Stimulated activated CD4-positive, alpha-beta T cell treated with anti-CD3 and anti-CD28 coated beads, TNF-alpha, amount 100 ng/mL, for 24 hours (primary cell): Measurements from ENCODE around the gene EPRS1.
"Not testable (repeated sequence)": the region's sequence is repeated elsewhere in the genome, so short reads cannot be mapped to it uniquely, and the experiment has no call there.

ENCODE experiments used
- DNase-seq, 3 experiments: peaks; one replicate each; pipeline ENCODE4 v3.0.0-alpha.2; 2020; ENCODE audit warnings: low read depth in 3 of 3

Gene EPRS1

DNA sequence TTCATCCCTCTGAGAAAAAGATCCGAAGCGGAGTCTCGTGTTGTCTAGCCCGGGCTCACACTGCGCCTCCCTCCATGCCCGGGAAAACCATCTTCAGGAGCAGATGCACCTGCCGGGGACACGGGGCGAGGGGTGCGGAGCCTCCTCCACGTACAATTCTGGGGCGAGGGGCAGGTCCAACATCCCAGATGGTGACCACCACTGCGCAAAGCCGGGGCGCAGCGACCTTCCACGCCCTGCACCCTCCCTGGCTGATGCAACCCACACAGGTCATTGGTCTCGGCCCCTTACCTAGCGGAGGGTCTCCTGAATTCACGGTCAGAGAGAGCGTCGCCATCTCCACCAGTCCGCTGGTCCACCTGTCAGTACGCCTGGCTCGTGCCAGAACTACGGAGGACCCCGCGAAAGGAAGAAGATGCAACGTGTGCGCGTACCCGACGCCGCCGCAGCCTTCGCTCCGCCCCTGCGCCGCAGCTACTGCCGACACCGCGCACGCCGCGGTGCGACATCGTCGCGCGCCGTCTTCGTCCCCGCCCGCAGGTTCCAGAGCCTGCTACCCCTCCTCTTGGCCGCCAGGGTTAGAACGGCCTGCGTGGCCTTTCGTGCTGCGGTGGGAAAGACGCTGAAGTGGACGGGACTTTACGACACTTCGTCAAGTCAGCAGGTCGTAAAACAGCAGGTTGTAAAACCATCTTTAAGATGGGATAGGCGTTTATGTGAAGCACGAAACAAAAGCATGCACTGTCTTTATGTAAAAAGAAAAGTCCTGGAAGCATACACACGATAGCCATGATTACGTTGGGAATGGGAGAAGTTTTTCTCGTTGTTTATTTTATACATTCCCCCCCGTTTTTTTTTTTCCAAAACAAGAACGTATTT is at the start of gene EPRS1:
EPRS1 (minus strand) TSS at position 454 of the 879 bp plus-strand sequence; CDS start at position 337, 117 bp downstream.
- DNase-seq: peak; percentile 89 to 91 (median 89)

DNA sequence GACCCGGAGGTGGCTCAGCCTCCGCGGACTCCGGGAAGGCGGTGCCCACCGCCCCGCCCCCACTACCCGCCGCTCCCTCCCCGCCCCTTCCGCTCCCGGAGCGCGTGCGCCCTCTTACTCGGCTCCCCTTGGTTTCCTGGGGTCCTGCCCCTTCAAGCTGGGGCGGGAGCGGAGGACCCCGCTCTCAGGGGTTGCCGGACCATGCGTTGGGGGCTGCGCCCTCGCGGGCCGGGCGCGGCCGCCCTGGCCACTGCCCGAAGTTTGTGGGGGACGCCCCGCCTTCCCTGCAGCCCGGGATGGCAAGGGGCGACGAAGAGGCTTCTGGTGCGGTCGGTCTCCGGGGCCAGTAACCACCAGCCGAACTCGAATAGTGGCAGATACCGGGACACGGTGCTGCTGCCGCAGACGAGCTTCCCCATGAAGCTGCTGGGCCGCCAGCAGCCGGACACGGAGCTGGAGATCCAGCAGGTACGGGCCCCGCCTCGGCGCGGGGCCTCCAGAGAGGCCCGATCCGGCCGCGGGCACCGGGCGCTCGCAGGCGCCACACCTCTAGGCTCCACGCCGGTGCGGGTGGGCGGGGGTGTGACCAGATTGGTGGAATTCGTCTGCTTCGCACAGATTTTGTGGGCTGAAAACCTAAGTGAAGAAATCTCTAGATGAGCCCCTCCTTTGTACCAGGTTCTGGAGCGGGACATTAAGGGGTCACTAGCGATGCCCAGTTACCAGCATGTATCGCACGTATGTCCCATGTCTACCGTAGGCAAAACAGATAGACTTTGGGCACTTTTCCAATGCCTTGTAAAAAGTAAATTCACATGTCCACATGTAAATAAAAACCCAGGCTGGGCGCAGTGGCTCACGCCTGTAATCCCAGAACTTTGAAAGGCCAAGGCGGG is 48.0 kb upstream of the EPRS1 start, which contains the start of gene IARS2:
IARS2 (plus strand) TSS at position 117 of the 896 bp plus-strand sequence; CDS start at position 202, 85 bp downstream.
- DNase-seq: peak; percentile 81 to 92 (median 88)

DNA sequence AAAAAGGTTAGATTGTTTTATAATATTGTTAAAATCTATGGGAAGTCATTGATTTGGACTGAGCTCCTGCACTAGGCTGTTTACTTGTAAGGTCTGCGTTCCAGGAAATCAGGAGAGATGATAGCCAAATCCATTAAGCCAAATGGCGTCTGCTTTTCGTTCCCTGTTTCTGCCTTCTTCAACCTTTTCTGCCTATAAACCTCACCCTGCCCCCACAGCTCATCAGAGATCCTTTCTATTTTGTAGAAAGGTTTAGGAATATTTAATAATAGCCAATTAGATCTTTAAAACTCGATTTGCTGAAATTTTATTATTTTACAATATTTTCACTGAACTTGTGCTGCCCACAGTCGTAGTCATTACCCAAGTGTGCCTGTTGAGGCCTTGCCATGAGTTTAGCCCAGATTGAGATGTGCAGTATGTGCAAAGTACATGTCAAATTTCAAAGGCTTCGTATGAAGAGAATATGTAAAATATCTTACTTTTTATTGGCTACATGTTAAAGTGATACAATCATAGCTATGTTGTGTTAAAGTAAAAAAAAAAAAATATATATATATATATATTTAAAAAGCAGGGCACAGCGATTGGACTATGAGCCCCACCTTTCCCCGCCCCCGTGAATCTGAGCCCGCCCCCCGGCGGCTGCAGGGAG is 47.2 kb upstream of the EPRS1 start:
- no peak for DNase-seq

DNA sequence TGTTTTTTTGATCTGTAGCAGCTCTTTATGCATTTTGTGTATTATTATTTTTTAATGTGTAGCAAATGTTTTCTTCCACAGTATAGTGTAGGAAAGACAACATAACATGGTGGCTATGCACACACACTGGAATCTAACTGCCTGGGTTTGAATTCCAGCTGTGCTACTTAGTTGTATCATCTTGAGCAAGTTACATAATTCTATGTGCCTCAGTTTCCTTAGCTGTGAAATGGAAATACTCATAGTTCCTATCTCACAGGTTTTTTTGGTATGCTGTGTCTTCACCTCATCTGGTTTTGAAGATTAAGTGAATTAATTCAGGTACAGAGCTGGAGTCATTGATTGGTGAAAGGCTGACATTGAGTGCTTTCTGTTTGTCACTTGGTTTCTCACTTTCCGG is 46.4 kb upstream of the EPRS1 start:
- DNase-seq: no peak

DNA sequence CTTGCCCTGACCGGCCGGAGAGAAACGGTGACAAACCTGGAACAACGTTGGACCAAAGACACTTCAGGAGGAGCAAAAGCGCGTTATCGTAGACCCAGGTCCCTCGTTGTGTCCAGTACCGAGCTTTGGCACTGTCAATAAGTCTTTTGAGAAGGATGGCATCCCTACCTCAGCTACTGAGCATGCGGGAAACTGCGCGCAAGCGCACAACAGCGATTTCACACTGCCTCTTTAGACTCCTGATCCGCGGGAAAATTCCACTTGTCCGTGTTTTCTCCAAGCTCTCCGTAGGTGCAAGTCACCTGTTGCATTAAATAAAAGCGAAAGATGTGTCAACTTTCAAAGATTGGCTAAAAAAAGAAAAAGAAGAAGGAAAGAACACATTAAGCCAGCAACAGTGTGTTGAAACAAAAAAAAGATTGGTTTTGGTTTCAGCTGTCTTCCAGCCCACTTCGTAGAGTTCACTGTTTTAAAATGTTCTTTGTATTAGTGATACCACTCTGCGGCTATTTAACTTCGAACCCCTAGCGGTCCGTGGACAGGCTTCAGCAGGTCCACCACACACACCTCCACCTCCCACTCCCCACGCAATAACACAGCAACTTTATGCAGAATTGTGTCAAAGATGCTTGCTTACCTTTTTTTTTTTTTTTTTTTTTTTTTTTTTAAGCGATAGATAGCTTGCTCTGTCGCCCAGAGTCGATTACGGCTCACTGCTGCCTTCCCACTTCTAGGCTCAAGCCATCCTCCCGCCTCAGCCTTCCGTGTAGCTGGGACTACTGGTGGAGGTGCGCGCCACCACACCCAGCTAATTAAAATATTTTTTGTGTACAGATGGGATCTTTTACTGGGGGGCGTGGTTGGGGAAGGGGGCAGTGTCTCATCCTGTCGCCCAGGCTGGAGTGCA is 43.6 kb upstream of the EPRS1 start, which contains the start of gene BPNT1:
BPNT1 (minus strand) TSS at position 139 of the 907 bp plus-strand sequence. CDS start 9,942 bp downstream, outside the sequence.
- peak; percentile 89 to 97 (median 96) for DNase-seq

DNA sequence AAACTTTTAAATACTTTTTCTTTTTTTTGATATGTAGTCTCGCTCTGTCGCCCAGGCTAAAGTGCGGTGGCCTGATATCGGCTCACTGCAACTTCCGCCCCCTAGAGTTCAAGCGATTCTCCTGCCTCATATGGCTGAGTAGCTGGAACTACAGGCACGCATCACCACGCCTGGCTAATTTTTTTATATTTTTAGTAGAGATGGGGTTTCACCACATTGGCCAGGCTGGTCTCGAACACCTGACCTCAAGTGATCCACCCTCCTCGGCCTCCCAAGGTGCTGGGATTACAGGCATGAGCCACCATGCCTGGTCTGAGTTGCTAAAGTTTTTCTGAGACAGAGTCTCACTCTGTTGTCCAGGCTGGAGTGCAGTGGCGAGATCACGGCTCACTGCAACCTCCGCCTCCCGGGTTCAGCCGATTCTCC is 40.0 kb upstream of the EPRS1 start:
- DNase-seq: not testable (repeated sequence)

DNA sequence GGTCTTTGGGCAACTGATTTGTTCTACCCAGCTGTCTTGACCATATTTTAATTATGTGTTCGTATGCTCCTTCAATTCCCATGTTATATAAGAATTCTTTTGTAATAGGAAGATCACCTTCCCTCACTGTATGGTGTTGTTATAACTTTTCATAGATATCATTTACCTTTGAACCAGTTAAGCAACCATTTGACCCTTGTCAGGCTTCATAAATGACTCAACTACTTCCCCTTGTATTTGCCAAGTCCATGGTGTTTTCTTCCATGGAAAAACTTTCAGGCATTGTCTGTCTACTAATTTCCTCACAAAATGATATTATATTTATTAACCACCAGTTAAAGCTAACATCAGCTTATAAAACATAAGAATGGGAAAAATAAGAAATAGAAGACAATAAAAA is 38.2 kb upstream of the EPRS1 start:
- DNase-seq: no peak

DNA sequence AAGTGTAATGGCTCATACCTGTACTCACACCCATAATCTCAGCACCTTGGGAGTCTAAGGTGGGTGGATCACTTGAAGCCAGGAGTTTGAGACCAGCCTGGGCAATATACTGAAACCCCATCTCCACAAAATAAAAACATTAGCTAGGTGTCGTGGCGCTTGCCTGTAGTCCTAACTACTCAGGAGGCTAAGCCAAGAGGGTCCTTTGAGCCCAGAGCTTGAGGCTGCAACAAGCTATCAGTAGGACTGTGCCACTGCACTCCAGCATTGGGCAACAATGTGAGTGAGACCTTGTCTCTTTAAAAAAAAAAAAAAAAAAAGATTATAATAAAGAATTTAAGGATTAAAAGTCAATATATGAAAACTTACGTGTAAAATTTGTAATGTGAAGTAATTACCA is 31.6 kb upstream of the EPRS1 start:
- DNase-seq: no peak

DNA sequence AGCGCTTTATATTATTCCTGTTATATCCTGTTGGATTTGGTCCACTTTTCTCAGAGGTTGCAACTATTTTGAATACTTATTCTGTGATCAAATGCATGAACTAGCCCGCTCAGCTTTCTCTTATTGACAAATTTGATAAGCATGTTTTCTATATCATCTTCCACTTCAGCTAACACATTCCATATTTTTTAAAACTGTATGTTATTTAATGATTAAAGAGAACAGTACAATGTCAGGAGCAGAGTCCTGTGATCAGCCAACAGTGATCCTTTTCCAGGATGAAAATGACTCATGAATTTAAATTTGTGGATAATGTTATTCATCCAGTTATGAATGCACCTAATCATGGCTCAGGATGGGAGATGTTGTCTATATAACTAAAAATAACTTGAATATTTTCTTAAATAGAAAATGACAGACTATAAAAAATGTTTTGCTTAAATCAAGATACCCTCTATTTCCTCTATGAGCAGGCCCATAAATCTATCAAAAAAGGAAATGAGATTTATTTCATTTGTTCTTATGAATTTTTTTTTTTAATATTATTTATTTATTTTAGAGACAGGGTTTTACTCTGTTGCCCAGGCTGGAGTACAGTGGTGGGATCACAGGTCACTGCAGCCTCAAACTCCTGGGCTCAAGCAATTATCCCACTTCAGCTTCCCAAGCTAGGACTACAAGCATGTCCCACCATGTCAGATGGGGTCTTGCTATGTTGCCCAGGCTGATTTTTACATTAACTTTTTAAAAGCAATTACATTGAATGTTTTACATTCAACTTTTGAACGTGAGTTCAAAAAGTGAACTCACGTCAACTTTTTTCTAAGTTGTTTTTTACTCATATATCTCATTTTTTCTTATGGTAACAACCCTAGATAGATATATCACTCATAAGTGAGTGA is 30.8 kb upstream of the EPRS1 start:
- no peak for DNase-seq

DNA sequence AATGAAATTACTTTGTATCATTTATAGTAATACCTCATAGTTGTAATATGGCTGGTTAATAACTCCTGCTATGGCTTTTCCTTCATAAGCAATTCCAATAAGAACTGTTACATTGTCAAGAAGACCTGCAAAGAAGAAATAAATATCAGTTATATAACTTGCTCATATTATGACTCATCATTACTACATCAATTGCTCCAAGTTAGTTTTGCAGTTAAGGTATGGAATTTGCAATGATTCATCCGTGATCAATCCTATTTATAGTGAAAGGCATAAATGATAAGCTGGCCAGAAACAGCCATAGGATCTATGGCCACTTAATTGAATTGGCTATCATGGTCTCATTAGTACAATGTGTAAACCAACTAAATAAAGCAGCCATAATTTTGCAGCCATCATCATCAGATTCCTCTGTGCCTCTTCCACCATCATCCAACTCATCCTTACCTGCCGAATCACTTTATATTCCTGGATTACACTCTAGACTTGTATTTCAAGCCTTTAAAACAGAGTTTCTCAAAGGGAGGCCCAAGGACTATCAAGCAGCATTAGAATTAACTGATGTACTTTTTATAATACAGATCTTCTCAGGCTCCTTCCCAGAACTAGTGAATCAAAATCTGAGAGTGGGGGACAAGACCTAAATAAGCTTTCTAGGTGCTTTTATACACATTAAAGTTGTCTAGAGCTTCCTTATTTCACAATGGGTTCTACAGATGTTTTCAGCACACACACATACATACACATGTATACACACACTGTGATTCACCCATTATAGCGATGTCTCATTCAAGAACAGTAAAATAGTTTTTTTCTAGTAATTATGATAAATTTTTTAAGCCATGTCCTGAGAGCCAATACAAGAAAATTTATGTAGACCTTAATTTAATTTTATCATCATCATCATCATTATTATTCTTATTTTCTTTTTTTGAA is 21.2 kb upstream of the EPRS1 start:
- DNase-seq: no peak

DNA sequence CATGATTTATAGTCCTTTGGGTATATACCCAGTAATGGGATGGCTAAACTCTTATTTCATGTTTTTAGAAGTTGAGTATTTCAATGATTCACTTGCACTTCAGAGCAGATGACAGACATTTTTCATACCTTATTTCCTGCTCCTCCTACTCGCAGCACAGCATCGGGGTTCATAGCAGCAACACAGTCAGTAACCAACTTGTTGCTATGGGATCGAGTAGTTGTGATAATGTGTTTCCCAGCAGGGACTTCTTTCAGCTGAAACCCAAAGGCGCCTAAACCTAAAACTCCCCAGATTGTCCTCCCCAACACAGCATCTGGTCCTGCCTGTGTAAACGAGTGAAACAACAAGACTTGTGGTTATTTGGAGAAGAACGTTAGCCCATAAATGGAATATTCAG is 16.3 kb upstream of the EPRS1 start:
- DNase-seq: no peak

DNA sequence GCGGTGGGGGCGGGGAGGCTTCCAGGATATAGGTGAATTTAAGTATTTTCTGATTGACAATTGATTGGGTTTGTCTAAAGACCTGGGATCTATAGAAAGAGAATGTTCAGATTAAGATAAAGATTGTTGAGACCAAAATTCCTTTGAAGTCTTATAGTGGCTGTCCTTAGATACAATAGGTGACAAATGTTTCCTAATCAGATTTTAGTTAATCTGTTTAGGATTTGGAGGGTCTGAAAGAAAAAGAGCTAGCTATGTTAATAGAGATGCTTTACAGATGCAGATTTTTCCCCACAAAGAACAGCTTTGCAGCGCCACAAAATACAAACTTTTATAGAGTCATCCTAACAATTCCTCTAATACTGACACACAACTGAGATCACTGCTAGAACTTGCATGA is 14.6 kb upstream of the EPRS1 start:
- DNase-seq: no peak

DNA sequence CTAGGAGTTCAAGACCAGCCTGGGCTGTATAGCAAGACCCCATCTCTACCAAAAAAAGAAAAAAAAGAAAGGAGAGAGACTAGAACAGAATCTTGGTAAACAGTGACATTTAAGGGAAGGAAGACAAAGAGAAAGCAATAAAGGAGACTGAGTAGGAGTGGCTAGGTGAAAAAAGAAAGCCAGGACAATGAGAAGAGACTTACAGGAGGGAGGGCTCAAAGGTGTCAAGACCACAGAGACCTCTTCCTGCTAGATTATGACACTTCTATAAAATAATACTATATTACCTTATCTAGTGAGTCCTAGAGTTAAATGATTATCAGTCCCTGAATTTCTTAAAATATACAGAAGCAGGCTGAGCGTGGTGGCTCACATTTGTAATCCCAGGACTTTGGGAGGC is 10.1 kb upstream of the EPRS1 start:
- DNase-seq: no peak

DNA sequence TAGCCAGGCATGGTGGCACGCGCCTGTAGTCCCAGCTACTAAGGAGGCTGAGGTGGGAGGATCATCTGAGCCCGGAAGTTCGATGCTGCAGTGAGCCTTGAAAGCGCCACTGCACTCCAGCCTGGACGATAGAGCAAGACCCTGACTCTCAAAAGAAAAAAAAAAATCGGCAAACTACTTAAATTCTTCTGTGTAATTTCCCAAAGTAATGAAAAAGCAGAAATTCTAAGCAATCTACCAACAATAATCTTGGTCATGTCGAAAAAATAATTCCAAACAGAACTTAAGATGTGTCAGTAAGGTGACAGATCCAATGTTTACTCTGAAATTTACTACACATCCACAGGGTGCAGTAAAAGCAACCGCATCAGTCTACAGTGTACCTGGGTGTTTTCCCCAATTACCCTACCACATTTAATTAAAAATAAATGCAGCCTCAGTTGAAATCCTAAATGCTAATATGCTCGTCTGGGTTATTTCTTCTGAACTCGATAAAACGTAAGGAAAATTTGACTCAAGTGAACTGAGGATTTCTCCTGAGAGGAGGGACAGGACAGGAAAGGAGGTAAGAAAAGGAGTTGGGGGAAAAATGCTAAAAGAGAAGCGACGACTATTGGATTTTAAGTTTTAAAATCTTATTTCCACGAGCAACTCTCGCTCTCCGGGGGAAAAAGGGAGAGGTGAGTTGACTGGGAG is 801 bp downstream of the EPRS1 start:
- DNase-seq: peak in 1 of 3 experiments; percentile 5

DNA sequence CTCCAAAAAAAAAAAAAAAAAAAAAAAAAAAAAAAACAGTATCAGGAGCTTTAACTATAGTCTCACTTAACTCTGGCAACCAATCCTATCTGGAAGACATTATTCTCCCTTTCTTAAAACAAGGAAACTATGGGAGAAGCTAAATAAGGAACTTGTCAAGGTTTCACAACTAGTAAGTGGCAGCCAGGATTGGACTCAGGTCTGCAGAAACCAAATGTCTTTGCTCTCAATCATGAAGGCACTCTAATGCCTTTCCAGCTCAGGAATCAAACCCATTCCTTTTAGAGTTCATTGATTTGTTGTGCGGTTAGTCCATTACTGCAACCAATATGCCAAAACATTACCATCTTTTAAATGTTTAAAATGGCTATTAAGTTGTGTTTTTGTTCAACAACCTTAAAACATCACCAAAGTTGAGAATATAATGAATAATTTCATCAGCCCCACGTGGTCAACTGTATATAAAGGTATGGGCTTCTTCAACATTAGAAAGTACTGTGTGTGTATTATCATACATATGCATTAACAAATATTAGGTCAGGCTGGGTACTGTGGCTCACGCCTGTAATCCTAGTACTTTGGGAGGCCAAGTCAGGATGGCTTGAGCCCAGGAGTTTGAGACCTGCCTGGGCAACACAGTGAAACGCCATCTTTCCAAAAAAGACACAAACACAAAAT is 1.5 kb downstream of the EPRS1 start:
- DNase-seq: no peak

DNA sequence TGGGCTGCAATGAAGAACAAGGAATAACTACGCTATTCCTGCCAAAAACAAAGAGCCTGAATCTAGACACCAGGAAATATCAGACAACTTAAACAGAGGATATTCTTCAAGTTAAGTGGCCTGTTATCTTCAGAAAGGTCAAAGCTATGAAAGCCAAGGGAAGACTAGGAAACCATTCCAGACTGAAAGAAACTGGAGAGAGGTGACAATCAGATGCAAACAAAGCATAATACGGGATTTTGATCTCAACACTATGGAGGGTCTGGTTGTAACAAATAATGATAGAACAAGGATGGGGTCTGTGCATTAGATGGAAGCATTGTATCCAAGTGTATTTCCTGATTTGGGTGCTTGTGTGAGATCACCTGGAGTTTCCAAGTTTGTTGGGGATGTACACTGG is 2.7 kb downstream of the EPRS1 start:
- no peak for DNase-seq

DNA sequence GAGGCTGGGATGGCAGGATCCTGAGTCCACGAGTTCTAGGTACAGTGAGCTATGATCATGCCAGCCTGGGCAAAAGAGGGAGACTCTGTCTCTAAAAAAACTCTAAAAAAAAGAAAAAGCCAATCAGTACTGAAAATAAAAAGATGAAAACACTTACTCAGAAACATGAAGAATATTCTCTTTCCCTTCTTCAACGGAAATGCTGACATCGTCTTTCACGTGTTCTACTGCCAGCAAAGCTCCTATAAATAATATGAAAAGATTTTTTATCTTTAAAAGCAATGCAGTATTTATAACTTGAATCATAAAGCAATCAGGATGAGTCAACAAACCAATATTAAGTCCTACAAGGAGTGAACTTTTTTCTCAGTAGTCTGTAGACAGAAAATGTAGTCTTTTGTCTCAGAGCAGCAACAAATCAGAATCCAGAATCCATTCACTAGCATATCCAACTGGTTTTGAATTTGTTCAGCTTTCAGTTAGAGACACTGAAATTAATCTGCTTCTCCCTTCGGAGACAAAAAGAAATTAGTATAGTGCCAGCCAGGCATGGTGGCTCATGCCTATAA is 6.2 kb downstream of the EPRS1 start:
- DNase-seq: no peak
